ENCODE results near the gene GRIK1. TPM values are rescaled to one million over a fixed set of nuclear protein-coding genes. Genes with fewer than 3 reads are reported as not detected.

GRIK1 gene
- total RNA-seq (0.53 TPM in 1 of 2 replicates, not detected in the other), polyA plus RNA-seq (0.05 and 0.20 TPM in 2 replicates)

DNA sequence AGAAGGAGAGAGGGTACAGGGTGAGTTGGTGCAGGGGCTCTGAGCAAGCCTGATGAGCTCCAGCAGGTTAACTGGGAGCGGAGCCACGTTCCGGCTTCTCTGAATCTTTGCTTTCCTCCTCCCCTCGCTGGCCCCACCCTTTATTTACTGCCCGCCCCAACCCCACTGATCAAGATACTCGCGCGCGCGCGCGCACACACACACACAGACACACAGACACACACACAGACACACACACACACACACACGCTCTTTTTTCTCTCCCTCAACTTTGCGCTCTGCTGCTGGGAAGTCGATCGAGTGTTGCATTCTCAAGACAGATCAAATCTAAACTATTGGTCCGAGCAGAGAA is at the start of gene GRIK1:
GRIK1 (minus strand) TSS at position 73 of the 352 bp plus-strand sequence.
- H3K4me1 ChIP-seq (ENCODE audit: low read depth) = no peaks in the 10 kb centered on the region
- TF ChIP-seq, protein P1, sequence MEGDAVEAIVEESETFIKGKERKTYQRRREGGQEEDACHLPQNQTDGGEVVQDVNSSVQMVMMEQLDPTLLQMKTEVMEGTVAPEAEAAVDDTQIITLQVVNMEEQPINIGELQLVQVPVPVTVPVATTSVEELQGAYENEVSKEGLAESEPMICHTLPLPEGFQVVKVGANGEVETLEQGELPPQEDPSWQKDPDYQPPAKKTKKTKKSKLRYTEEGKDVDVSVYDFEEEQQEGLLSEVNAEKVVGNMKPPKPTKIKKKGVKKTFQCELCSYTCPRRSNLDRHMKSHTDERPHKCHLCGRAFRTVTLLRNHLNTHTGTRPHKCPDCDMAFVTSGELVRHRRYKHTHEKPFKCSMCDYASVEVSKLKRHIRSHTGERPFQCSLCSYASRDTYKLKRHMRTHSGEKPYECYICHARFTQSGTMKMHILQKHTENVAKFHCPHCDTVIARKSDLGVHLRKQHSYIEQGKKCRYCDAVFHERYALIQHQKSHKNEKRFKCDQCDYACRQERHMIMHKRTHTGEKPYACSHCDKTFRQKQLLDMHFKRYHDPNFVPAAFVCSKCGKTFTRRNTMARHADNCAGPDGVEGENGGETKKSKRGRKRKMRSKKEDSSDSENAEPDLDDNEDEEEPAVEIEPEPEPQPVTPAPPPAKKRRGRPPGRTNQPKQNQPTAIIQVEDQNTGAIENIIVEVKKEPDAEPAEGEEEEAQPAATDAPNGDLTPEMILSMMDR (IDR thresholded peaks at IDR 0.05; ENCODE audit: low read depth, low read length) = no peak
- H3K9me3 ChIP-seq (ENCODE audit: low read depth) = no peaks in the 10 kb centered on the region
- no peaks in the 10 kb centered on the region for H3K36me3 ChIP-seq
- DNase-seq (ENCODE audit: low read depth in 1 of 2, low spot score in 1 of 2) = peak in 1 of 2 donors; percentile 36
- H3K4me3 ChIP-seq = peak within 1 kb of the TSS; percentile 31
- peaks cover 91% of the 10 kb centered on the region for H3K27me3 ChIP-seq
- no peak within 1 kb of the TSS for H3K27ac ChIP-seq

DNA sequence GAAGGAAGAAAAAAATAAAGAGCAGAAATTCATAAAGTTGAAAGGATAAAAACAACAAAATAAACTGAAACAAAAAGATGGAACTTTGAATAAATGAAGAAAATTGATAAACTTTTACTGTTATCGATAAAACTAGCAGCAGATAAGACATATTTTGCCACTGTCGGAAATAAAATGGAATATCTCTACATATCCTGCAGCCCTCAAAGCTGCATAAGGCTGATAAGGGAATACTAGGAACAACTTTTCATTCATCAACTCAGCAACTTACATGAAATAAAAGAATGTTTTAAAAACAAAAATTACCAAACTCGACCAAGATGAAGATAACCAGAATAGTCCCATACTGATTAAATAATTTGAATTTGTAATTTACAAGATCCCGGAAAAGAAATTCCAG is 48.0 kb upstream of the GRIK1 start:
- TF ChIP-seq, protein P1 (IDR thresholded peaks at IDR 0.05; ENCODE audit: low read depth, low read length) = no peak
- no peaks in the 10 kb centered on the region for H3K36me3 ChIP-seq
- DNase-seq (ENCODE audit: low read depth in 1 of 2, low spot score in 1 of 2) = no peak
- no peak overlapping the region for H3K27ac ChIP-seq
- H3K9me3 ChIP-seq (ENCODE audit: low read depth) = no peaks in the 10 kb centered on the region
- no peaks in the 10 kb centered on the region for H3K4me1 ChIP-seq (ENCODE audit: low read depth)
- H3K4me3 ChIP-seq = no peak overlapping the region
- H3K27me3 ChIP-seq = no peaks in the 10 kb centered on the region

DNA sequence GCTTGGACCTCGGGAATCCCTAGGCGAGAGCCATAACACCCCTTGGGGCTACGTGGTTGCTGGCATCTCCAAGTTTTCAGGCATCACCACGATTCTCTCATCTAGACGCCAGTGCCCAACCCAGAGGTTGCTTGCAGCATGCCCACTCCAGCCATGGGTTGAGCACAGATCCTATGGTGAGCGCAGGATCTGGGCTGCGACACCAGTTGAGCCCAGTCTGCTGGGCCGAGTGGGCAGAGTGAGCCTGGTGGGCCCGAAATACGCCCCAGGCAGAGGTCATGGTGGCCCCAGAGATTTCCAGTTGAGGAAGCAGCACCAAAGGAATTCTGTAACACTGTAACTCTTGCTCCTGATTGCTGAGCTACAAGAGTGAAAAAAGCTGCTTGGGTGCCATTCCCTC is 46.1 kb upstream of the GRIK1 start:
- Histone ChIP-seq H3K27me3 (no peaks in the 10 kb centered on the region), H3K27ac (no peak overlapping the region), H3K36me3 (no peaks in the 10 kb centered on the region), H3K4me1 (ENCODE audit: low read depth) (no peaks in the 10 kb centered on the region), H3K9me3 (ENCODE audit: low read depth) (no peaks in the 10 kb centered on the region), H3K4me3 (no peak overlapping the region)
- DNase-seq (ENCODE audit: low read depth in 1 of 2, low spot score in 1 of 2) = no peak
- TF ChIP-seq, protein P1 (IDR thresholded peaks at IDR 0.05; ENCODE audit: low read depth, low read length) = no peak

DNA sequence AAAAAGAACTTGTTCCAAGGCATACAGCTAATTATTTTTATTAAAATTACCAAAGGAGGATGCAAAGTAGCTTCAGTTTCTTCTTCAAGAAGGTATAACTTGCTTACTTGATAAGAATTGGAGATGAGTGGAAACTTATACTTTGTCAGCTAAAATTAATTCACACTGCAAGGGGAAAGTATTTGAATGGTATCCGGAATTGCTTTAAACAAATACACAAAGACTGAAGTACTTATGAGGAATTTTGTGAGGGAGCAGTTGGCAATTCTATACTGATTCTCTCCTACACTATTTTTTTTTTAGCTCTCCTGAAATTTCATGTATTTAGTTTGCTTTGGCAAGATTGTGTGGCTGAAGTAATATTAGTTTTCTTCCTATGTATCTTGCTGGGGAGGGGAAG is 39.2 kb upstream of the GRIK1 start:
- Histone ChIP-seq H3K4me1 (ENCODE audit: low read depth) (no peaks in the 10 kb centered on the region), H3K9me3 (ENCODE audit: low read depth) (no peaks in the 10 kb centered on the region), H3K4me3 (no peak overlapping the region), H3K27me3 (no peaks in the 10 kb centered on the region), H3K36me3 (no peaks in the 10 kb centered on the region), H3K27ac (no peak overlapping the region)
- DNase-seq (ENCODE audit: low read depth in 1 of 2, low spot score in 1 of 2) = no peak
- TF ChIP-seq, protein P1 (IDR thresholded peaks at IDR 0.05; ENCODE audit: low read depth, low read length) = no peak

DNA sequence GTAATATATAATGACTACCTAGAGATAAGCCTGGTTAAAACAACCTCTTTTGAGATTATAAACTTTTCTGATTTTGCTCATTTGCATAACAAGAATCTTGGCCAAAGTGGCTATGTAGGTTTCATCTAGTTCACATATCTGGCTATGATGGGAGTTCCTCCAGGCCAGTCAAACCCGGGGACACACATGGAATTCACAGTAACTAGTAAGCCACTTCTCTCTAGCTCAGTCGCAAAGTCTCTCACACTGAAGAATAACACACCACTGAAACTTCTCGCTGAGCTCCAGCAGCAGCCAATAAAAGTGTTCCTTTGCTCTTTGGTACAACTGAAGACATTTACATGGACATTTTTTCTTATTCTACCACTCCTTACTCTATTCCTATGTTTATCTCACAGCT is 36.0 kb upstream of the GRIK1 start:
- no peaks in the 10 kb centered on the region for H3K27me3 ChIP-seq
- DNase-seq (ENCODE audit: low read depth in 1 of 2, low spot score in 1 of 2) = no peak
- H3K4me1 ChIP-seq (ENCODE audit: low read depth) = no peaks in the 10 kb centered on the region
- no peak overlapping the region for H3K27ac ChIP-seq
- H3K36me3 ChIP-seq = no peaks in the 10 kb centered on the region
- H3K4me3 ChIP-seq = no peak overlapping the region
- H3K9me3 ChIP-seq (ENCODE audit: low read depth) = no peaks in the 10 kb centered on the region
- TF ChIP-seq, protein P1 (IDR thresholded peaks at IDR 0.05; ENCODE audit: low read depth, low read length) = no peak

DNA sequence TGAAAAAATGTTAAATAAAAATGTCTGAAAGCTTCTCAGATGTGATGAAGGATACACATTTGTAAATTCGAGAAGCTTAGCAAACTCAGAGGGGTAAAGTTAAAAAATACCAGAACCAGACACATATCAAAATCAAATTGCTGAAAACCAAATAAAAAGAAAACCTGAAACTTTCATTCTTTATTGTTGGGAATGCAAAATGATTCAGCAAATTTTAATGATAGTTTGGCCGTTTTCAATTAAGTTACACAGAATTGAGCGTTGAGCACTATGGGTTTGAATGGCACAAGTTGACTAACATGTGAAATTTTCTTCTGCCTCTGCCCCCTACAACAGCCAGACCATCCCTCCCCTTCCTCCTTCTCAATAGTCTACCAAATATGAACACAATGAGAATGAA is 33.5 kb upstream of the GRIK1 start:
- no peak for DNase-seq (ENCODE audit: low read depth in 1 of 2, low spot score in 1 of 2)
- Histone ChIP-seq H3K4me3 (no peak overlapping the region), H3K4me1 (ENCODE audit: low read depth) (no peaks in the 10 kb centered on the region), H3K27me3 (no peaks in the 10 kb centered on the region), H3K9me3 (ENCODE audit: low read depth) (no peaks in the 10 kb centered on the region), H3K36me3 (no peaks in the 10 kb centered on the region), H3K27ac (no peak overlapping the region)
- TF ChIP-seq, protein P1 (IDR thresholded peaks at IDR 0.05; ENCODE audit: low read depth, low read length) = no peak

Data from cardiac muscle cell (in vitro differentiated cells and primary cell).